ENCODE results near the gene SERPINA12. TPM values are rescaled to one million over a fixed set of nuclear protein-coding genes. Genes with fewer than 3 reads are reported as not detected.

SERPINA12 gene
- total and polyA plus RNA-seq, 4 donors = 0.28 TPM; not detected in 3

GRCh38 chr14:94548999-94549985, 40.0 kb upstream of the SERPINA12 start:
- Histone ChIP-seq H3K4me1 (ENCODE audit: control insufficient read depth in 4 of 4, insufficient read depth in 4 of 4, low read length in 3 of 4) (peaks cover 6 to 17% (median 16%) of the 10 kb centered on the region in 4 donors), H3K27ac (ENCODE audit: low read depth in 1 of 2, low read length in 2 of 2) (no peak overlapping the region), H3K9me3 (ENCODE audit: control insufficient read depth in 4 of 4, low read length in 3 of 4) (peaks cover 0 to 5% (median 2%) of the 10 kb centered on the region in 4 donors), H3K4me3 (ENCODE audit: low read depth in 1 of 3, low read length in 3 of 3) (no peak overlapping the region), H3K27me3 (ENCODE audit: control insufficient read depth in 4 of 4, insufficient read depth in 4 of 4, low read length in 3 of 4) (no peaks in the 10 kb centered on the region), H3K9ac (ENCODE audit: low read depth in 1 of 2, low read length in 2 of 2) (no peak overlapping the region), H3K36me3 (ENCODE audit: control insufficient read depth in 4 of 4, insufficient read depth in 3 of 4, low read depth in 1 of 4, low read length in 3 of 4) (no peaks in the 10 kb centered on the region)
- 31% methylated on average over 24 of the region's 24 CpGs for WGBS
- no peak for TF ChIP-seq EGR1 (IDR thresholded peaks at IDR 0.05; ENCODE audit: low read depth in 2 of 2)
- no peak for TF ChIP-seq YY1 (IDR thresholded peaks at IDR 0.05)
- no peak for TF ChIP-seq RXRA (IDR thresholded peaks at IDR 0.05)
- no peak for TF ChIP-seq FOXA1 (IDR thresholded peaks at IDR 0.05)
- peak; percentile 80 for TF ChIP-seq CTCF (IDR thresholded peaks at IDR 0.05; ENCODE audit: low read depth, low read length, missing input control)
- peak; percentile 69 to 79 for TF ChIP-seq RAD21 (IDR thresholded peaks at IDR 0.05)
- no peak for TF ChIP-seq HNF4G (IDR thresholded peaks at IDR 0.05)
- peak; percentile 81 for DNase-seq (ENCODE audit: low spot score)

GRCh38 chr14:94548131-94548998, 39.1 kb upstream of the SERPINA12 start:
- TF ChIP-seq ZBTB33 (IDR thresholded peaks at IDR 0.05) (no peak), GABPA (IDR thresholded peaks at IDR 0.05 in 1 of 2, conservative IDR thresholded peaks at IDR 0.05 in 1 of 2) (no peak), RXRA (IDR thresholded peaks at IDR 0.05) (peak; percentile 29 to 47), SP1 (IDR thresholded peaks at IDR 0.05) (peak; percentile 38), HNF4A (conservative IDR thresholded peaks at IDR 0.05) (peak; percentile 76 to 86), MAX (IDR thresholded peaks at IDR 0.05) (no peak), RAD21 (IDR thresholded peaks at IDR 0.05) (peak in 1 of 2 donors; percentile 34), FOXA2 (IDR thresholded peaks at IDR 0.05) (no peak)
- Histone ChIP-seq H3K4me1 (ENCODE audit: control insufficient read depth in 4 of 4, insufficient read depth in 4 of 4, low read length in 3 of 4) (peaks cover 6 to 17% (median 16%) of the 10 kb centered on the region in 4 donors), H3K4me3 (ENCODE audit: low read depth in 1 of 3, low read length in 3 of 3) (no peak overlapping the region), H3K27me3 (ENCODE audit: control insufficient read depth in 4 of 4, insufficient read depth in 4 of 4, low read length in 3 of 4) (no peaks in the 10 kb centered on the region), H3K36me3 (ENCODE audit: control insufficient read depth in 4 of 4, insufficient read depth in 3 of 4, low read depth in 1 of 4, low read length in 3 of 4) (no peaks in the 10 kb centered on the region), H3K9me3 (ENCODE audit: control insufficient read depth in 4 of 4, low read length in 3 of 4) (peaks cover 0 to 5% (median 2%) of the 10 kb centered on the region in 4 donors), H3K27ac (ENCODE audit: low read depth in 1 of 2, low read length in 2 of 2) (no peak overlapping the region), H3K9ac (ENCODE audit: low read depth in 1 of 2, low read length in 2 of 2) (no peak overlapping the region)
- peak; percentile 38 for DNase-seq (ENCODE audit: low spot score)
- 55% methylated on average over 14 of the region's 14 CpGs for WGBS
